Dermis lymphatic vessel endothelial cell (primary cell): ENCODE data around the gene DCP1A. TPM values are rescaled to one million over a fixed set of nuclear protein-coding genes. Genes with fewer than 3 reads are reported as not detected.

Experiments used
- total RNA-seq: library from RNA; depleted of rRNA; stranded (reverse); fragments of >200 nt; gene quantifications from 2 replicates; pipeline ENCODE4 v1.2.1, GENCODE V29; 2014

The DCP1A gene
- total RNA-seq = 12.2 and 16.7 TPM in 2 replicates

GRCh38 chr3:53347261-53348064, at the start of gene DCP1A:
DCP1A (minus strand) TSS chr3:53347543; CDS start chr3:53347517, 26 bp downstream.

GRCh38 chr3:53255775-53256703, 91.3 kb downstream of the DCP1A start, which contains the start of gene TKT:
TKT (minus strand) TSS chr3:53256022; CDS start chr3:53255942, 80 bp downstream.

Other genes starting within 250 kb of the DCP1A start
- 11.8 and 16.8 TPM in 2 replicates for gene RFT1, start 217.1 kb downstream of the DCP1A start, total RNA-seq
- 1.4 and 1.7 TPM in 2 replicates for gene PRKCD, start 186.3 kb downstream of the DCP1A start, total RNA-seq
- 172 and 283 TPM in 2 replicates for gene TKT, start 91.5 kb downstream of the DCP1A start, total RNA-seq
- gene CACNA1D, start 147.1 kb upstream of the DCP1A start, total RNA-seq = 0.09 TPM in 1 of 2 replicates, not detected in the other